Rectal smooth muscle tissue (tissue), 1 donor: ENCODE measurements around the gene CENPA.
"Not testable (repeated sequence)": the region's sequence is repeated elsewhere in the genome, so short reads cannot be mapped to it uniquely, and the experiment has no call there.

Experiments
- H3K27ac ChIP-seq: one replicate; pipeline ENCODE4 v1.7.0; 2013; ENCODE audit warnings: low read depth, low read length, inconsistent platforms
- H3K27me3 ChIP-seq: one replicate; pipeline ENCODE4 v1.7.0; 2013; ENCODE audit warnings: low read length; ENCODE audit not compliant: control insufficient read depth, insufficient read depth
- H3K36me3 ChIP-seq: one replicate; pipeline ENCODE4 v1.7.0; 2013; ENCODE audit warnings: low read length; ENCODE audit not compliant: control insufficient read depth, insufficient read depth
- H3K4me1 ChIP-seq: one replicate; pipeline ENCODE4 v1.7.0; 2013; ENCODE audit warnings: low read length; ENCODE audit not compliant: control insufficient read depth, insufficient read depth
- H3K4me3 ChIP-seq: one replicate; pipeline ENCODE4 v1.7.0; 2013; ENCODE audit warnings: low read length
- H3K9ac ChIP-seq: one replicate; pipeline ENCODE4 v1.7.0; 2013; ENCODE audit warnings: low read length

Gene CENPA

GRCh38 chr2:26750467-26750866 is 35.4 kb upstream of the CENPA start:
- H3K27me3 ChIP-seq, H3K9ac ChIP-seq, H3K27ac ChIP-seq, H3K4me1 ChIP-seq, H3K36me3 ChIP-seq, H3K4me3 ChIP-seq: not testable (repeated sequence)

- Histone ChIP-seq H3K9ac (no peak overlapping the region), H3K27me3 (no peaks in the 10 kb centered on the region), H3K36me3 (no peaks in the 10 kb centered on the region), H3K27ac (no peak overlapping the region), H3K4me1 (no peaks in the 10 kb centered on the region), H3K4me3 (no peak overlapping the region)
These were observed 33.2 kb upstream of the CENPA start for GRCh38 chr2:26752656-26753055.

- Histone ChIP-seq H3K4me3 (no peak overlapping the region), H3K27ac (no peak overlapping the region), H3K4me1 (peaks cover 6% of the 10 kb centered on the region), H3K36me3 (no peaks in the 10 kb centered on the region), H3K9ac (no peak overlapping the region), H3K27me3 (no peaks in the 10 kb centered on the region)
These were observed 31.3 kb upstream of the CENPA start for GRCh38 chr2:26754539-26754938.

- no peaks in the 10 kb centered on the region for H3K27me3 ChIP-seq
- H3K4me3 ChIP-seq, result no peak overlapping the region
- peaks cover 6% of the 10 kb centered on the region for H3K4me1 ChIP-seq
- H3K27ac ChIP-seq, result no peak overlapping the region
- no peak overlapping the region for H3K9ac ChIP-seq
- H3K36me3 ChIP-seq, result no peaks in the 10 kb centered on the region
These were observed 30.7 kb upstream of the CENPA start for GRCh38 chr2:26754972-26755670.

GRCh38 chr2:26756337-26756736 is 29.5 kb upstream of the CENPA start:
- Histone ChIP-seq H3K27ac (no peak overlapping the region), H3K27me3 (no peaks in the 10 kb centered on the region), H3K9ac (no peak overlapping the region), H3K4me1 (peaks cover 6% of the 10 kb centered on the region), H3K36me3 (no peaks in the 10 kb centered on the region), H3K4me3 (no peak overlapping the region)

GRCh38 chr2:26757873-26758789 is 27.7 kb upstream of the CENPA start:
- Histone ChIP-seq H3K4me3 (no peak overlapping the region), H3K4me1 (peaks cover 6% of the 10 kb centered on the region), H3K27me3 (no peaks in the 10 kb centered on the region), H3K9ac (no peak overlapping the region), H3K36me3 (no peaks in the 10 kb centered on the region), H3K27ac (no peak overlapping the region)

- Histone ChIP-seq H3K9ac (no peak overlapping the region), H3K4me3 (no peak overlapping the region), H3K4me1 (peaks cover 6% of the 10 kb centered on the region), H3K36me3 (no peaks in the 10 kb centered on the region), H3K27ac (no peak overlapping the region), H3K27me3 (no peaks in the 10 kb centered on the region)
These were observed 27.0 kb upstream of the CENPA start for GRCh38 chr2:26758790-26759321.

- no peak overlapping the region for H3K27ac ChIP-seq
- no peak overlapping the region for H3K4me3 ChIP-seq
- no peaks in the 10 kb centered on the region for H3K27me3 ChIP-seq
- H3K4me1 ChIP-seq, result peaks cover 6% of the 10 kb centered on the region
- no peak overlapping the region for H3K9ac ChIP-seq
- no peaks in the 10 kb centered on the region for H3K36me3 ChIP-seq
These were observed 26.0 kb upstream of the CENPA start for GRCh38 chr2:26759845-26760244.

GRCh38 chr2:26760991-26761390 is 24.9 kb upstream of the CENPA start:
- H3K27ac ChIP-seq, H3K4me3 ChIP-seq, H3K27me3 ChIP-seq, H3K36me3 ChIP-seq, H3K9ac ChIP-seq: not testable (repeated sequence)
- H3K4me1 ChIP-seq, result peaks cover 10% of the 10 kb centered on the region

- Histone ChIP-seq H3K36me3 (no peaks in the 10 kb centered on the region), H3K4me1 (peaks cover 9% of the 10 kb centered on the region), H3K9ac (no peak overlapping the region), H3K27me3 (no peaks in the 10 kb centered on the region), H3K4me3 (no peak overlapping the region), H3K27ac (no peak overlapping the region)
These were observed 22.8 kb upstream of the CENPA start for GRCh38 chr2:26763019-26763418.

GRCh38 chr2:26764078-26764887 is 21.6 kb upstream of the CENPA start, which contains the start of gene SLC35F6:
Gene SLC35F6 (plus strand): TSS chr2:26764284. CDS start chr2:26764350, 66 bp downstream.
- no peaks in the 10 kb centered on the region for H3K27me3 ChIP-seq
- peak within 1 kb of the TSS; percentile 87 for H3K9ac ChIP-seq
- peak within 1 kb of the TSS; percentile 75 for H3K27ac ChIP-seq
- peaks cover 4% of the 10 kb centered on the region for H3K4me1 ChIP-seq
- no peaks in the 10 kb centered on the region for H3K36me3 ChIP-seq
- H3K4me3 ChIP-seq, result peak within 1 kb of the TSS; percentile 92

- Histone ChIP-seq H3K9ac (peak overlapping the region; percentile 87), H3K36me3 (no peaks in the 10 kb centered on the region), H3K4me3 (peak overlapping the region; percentile 92), H3K27ac (peak overlapping the region; percentile 75), H3K27me3 (no peaks in the 10 kb centered on the region), H3K4me1 (peaks cover 4% of the 10 kb centered on the region)
These were observed 20.9 kb upstream of the CENPA start for GRCh38 chr2:26764906-26765305.
